Stomach (tissue), 4 donors: ENCODE results near the gene UBL3.

Experiments
- CTCF ChIP-seq, 7 experiments: fragments of 450-650 bp in 4 of 7; fragments of 200-600 bp in 3 of 7; sonication (generic) in 3 of 7; IDR thresholded peaks; one replicate each; pipeline ENCODE4 v1.5.1; 2016 to 2019; ENCODE audit warnings: antibody characterized with exemption in 7 of 7, control low read depth in 2 of 7, mild to moderate bottlenecking in 1 of 7
- POLR2A ChIP-seq, 4 donors: fragments of 450-650 bp; IDR thresholded peaks; one replicate each; pipeline ENCODE4 v1.6.1; 2016; ENCODE audit warnings: antibody characterized with exemption in 4 of 4, control low read depth in 2 of 4, mild to moderate bottlenecking in 1 of 4, moderate library complexity in 1 of 4
- POLR2AphosphoS5 ChIP-seq, 3 donors: sonication (generic); formaldehyde crosslinking; IDR thresholded peaks; one replicate each; pipeline ENCODE4 v1.6.1; 2016; ENCODE audit warnings: antibody characterized with exemption in 3 of 3

GRCh38 chr13:29791997-29792780 is 58.2 kb downstream of the UBL3 start:
- TF ChIP-seq POLR2AphosphoS5 (IDR thresholded peaks at IDR 0.05) = no peak
- no peak for TF ChIP-seq CTCF (IDR thresholded peaks at IDR 0.05)
- no peak for TF ChIP-seq POLR2A (IDR thresholded peaks at IDR 0.05)
